Endothelial cell of umbilical vein (primary cell): ENCODE measurements around the gene NFYC.

Experiments
- EZH2 ChIP-seq: IDR thresholded peaks from 2 replicates; pipeline ENCODE4 v1.6.1; 2012; ENCODE audit warnings: borderline replicate concordance, low read depth, mild to moderate bottlenecking, moderate library complexity, low read length, inconsistent platforms; ENCODE audit not compliant: severe bottlenecking
- GATA2 ChIP-seq: IDR thresholded peaks from 2 replicates; pipeline ENCODE4 v1.7.0; 2011; ENCODE audit warnings: low read depth, mild to moderate bottlenecking, moderate library complexity, mixed read lengths, low read length; ENCODE audit not compliant: insufficient read length, insufficient read depth
- JUN ChIP-seq: IDR thresholded peaks from 2 replicates; pipeline ENCODE4 v1.6.1; 2011; ENCODE audit warnings: borderline replicate concordance, low read depth; ENCODE audit not compliant: insufficient read length, insufficient read depth
- MYC ChIP-seq: IDR thresholded peaks from one replicate; pipeline ENCODE4 v1.6.1; 2011; ENCODE audit warnings: mild to moderate bottlenecking, low read depth, low read length
- POLR2A ChIP-seq: IDR thresholded peaks from 2 replicates; pipeline ENCODE4 v1.6.1; 2012; ENCODE audit warnings: low read depth, mild to moderate bottlenecking, control low read depth, low read length
- POLR2AphosphoS5 ChIP-seq: IDR thresholded peaks from 2 replicates; pipeline ENCODE4 v1.6.1; 2012; ENCODE audit warnings: low read depth, mild to moderate bottlenecking, control low read depth, low read length, moderate library complexity; ENCODE audit not compliant: insufficient read depth
- TF ChIP-seq, protein P1 (sequence below): IDR thresholded peaks from 2 replicates; pipeline ENCODE4 v1.6.1; 2011; ENCODE audit not compliant: insufficient read depth, insufficient read length
- TF ChIP-seq, protein P2 (sequence below), 2 donors: IDR thresholded peaks; 1 replicate in 1 of 2; 2 replicates in 1 of 2; pipeline ENCODE4 v1.5.1; 2011; ENCODE audit warnings: low read length in 2 of 2, mild to moderate bottlenecking in 2 of 2, moderate library complexity in 2 of 2, control low read depth in 1 of 2, inconsistent platforms in 1 of 2, low read depth in 1 of 2; ENCODE audit not compliant: insufficient read depth in 1 of 2; ENCODE audit errors: extremely low read depth in 1 of 2

DNA sequence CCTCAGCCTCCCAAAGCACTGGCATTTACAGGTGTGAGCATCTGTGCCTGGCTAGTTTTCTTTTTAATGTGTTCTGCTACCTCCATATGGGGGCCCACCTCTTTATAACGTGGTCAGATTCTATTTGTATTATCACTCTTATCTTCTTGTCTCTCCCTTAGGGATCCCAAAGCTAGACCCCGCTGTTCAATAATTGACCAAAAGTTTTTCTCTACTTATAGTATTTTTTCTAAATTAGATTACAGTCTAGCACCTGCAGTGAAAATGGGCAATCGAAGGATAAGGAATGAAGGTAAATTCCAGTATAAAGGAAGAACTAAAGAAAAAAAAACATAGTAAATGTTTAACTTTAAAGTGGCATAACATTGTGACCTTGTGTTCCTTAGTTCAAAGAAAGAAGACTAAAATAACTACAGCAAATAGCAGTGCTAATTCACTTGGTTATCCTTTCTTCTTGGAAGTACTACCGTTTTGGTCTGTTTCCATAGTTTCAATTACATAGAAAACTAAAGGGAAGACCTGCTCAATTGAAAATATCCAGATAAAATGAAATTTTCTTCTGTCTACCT lies 24.1 kb downstream of the NFYC start:
- TF ChIP-seq, protein P1, sequence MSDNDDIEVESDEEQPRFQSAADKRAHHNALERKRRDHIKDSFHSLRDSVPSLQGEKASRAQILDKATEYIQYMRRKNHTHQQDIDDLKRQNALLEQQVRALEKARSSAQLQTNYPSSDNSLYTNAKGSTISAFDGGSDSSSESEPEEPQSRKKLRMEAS, result no peak
- TF ChIP-seq, protein P2, sequence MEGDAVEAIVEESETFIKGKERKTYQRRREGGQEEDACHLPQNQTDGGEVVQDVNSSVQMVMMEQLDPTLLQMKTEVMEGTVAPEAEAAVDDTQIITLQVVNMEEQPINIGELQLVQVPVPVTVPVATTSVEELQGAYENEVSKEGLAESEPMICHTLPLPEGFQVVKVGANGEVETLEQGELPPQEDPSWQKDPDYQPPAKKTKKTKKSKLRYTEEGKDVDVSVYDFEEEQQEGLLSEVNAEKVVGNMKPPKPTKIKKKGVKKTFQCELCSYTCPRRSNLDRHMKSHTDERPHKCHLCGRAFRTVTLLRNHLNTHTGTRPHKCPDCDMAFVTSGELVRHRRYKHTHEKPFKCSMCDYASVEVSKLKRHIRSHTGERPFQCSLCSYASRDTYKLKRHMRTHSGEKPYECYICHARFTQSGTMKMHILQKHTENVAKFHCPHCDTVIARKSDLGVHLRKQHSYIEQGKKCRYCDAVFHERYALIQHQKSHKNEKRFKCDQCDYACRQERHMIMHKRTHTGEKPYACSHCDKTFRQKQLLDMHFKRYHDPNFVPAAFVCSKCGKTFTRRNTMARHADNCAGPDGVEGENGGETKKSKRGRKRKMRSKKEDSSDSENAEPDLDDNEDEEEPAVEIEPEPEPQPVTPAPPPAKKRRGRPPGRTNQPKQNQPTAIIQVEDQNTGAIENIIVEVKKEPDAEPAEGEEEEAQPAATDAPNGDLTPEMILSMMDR (IDR thresholded peaks at IDR 0.05; ENCODE audit: extremely low read depth in 1 of 2, insufficient read depth in 1 of 2, low read depth in 1 of 2, low read length in 2 of 2), result no peak
- no peak for TF ChIP-seq EZH2
- no peak for TF ChIP-seq POLR2AphosphoS5
- no peak for TF ChIP-seq JUN
- no peak for TF ChIP-seq MYC
- no peak for TF ChIP-seq GATA2
- no peak for TF ChIP-seq POLR2A
